Neural crest cell (in vitro differentiated cells): ENCODE measurements around the gene CHMP4A. TPM values are rescaled to one million over a fixed set of nuclear protein-coding genes. Genes with fewer than 3 reads are reported as not detected.

Experiments
- DNase-seq: peaks from one replicate; pipeline ENCODE4 v3.0.0; 2021; ENCODE audit warnings: low read depth, mixed read lengths, low spot score
- H3K27ac Mint-ChIP-seq: one replicate; pipeline ENCODE4 v1.8.0; 2021; ENCODE audit warnings: mild to moderate bottlenecking, mixed read lengths; ENCODE audit not compliant: unreplicated experiment
- H3K27me3 Mint-ChIP-seq: 2 replicates; pipeline ENCODE4 v1.8.0; 2021; ENCODE audit warnings: low read depth, mild to moderate bottlenecking, mixed read lengths
- H3K36me3 Mint-ChIP-seq: 2 replicates; pipeline ENCODE4 v1.8.0; 2021; ENCODE audit warnings: low read depth, mild to moderate bottlenecking, mixed read lengths
- H3K4me1 Mint-ChIP-seq: 2 replicates; pipeline ENCODE4 v1.8.0; 2021; ENCODE audit warnings: mixed read lengths
- H3K4me3 Mint-ChIP-seq: one replicate; pipeline ENCODE4 v1.8.0; 2021; ENCODE audit warnings: mild to moderate bottlenecking, mixed read lengths
- H3K9me3 Mint-ChIP-seq: 2 replicates; pipeline ENCODE4 v1.8.0; 2021; ENCODE audit warnings: mixed read lengths
- total RNA-seq: library from RNA; stranded (reverse); gene quantifications from 2 replicates; pipeline ENCODE4 v1.2.1, GENCODE V29; 2021
- TF ChIP-seq, protein P1 (sequence below): fragments of 200-600 bp; sonication (generic); conservative IDR thresholded peaks from 2 replicates; pipeline ENCODE4 v1.5.0; 2021; ENCODE audit warnings: antibody characterized with exemption, mild to moderate bottlenecking

Gene CHMP4A
- total RNA-seq, 1 donor from 2014 or later: 44.7 TPM

DNA sequence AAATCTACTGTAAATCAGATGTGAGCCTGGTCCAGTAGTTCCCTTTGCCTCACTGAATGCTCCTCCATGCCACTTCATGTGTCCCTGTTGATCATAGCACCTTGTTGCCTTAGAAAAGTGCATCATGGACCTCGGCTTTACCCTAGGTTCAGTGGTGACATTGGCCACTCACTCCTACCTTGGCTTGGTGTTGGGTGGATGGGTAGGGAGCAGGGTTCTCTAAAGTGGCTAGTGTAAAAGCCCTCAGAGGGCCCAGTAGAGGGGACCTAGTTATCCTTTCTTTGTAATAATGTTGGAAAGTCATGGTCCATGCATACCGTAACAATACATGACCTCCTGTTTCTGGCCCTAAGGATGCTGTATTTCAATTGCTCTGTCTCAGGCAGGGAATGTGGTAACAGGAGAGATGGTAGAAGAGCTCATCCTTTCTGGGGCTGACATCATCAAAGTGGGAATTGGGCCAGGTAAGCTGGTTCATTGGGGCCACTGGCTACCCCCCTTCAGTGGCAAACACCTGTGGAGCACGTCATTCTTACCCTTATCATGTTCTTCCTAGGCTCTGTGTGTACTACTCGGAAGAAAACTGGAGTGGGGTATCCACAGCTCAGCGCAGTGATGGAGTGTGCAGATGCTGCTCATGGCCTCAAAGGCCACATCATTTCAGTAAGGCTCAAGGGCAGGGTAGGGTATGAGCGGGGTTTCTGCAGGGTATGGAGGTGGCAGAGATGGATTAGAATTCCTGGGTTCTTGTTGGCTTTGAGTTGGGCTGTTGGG lies 23.6 kb upstream of the CHMP4A start:
- Mint-ChIP-seq H3K9me3 (no peaks in the 10 kb centered on the region), H3K4me1 (peaks cover 39% of the 10 kb centered on the region), H3K27ac (no peak overlapping the region), H3K4me3 (peak overlapping the region; percentile 25), H3K27me3 (no peaks in the 10 kb centered on the region), H3K36me3 (peaks cover 9% of the 10 kb centered on the region)
- no peak for DNase-seq
- TF ChIP-seq, protein P1, sequence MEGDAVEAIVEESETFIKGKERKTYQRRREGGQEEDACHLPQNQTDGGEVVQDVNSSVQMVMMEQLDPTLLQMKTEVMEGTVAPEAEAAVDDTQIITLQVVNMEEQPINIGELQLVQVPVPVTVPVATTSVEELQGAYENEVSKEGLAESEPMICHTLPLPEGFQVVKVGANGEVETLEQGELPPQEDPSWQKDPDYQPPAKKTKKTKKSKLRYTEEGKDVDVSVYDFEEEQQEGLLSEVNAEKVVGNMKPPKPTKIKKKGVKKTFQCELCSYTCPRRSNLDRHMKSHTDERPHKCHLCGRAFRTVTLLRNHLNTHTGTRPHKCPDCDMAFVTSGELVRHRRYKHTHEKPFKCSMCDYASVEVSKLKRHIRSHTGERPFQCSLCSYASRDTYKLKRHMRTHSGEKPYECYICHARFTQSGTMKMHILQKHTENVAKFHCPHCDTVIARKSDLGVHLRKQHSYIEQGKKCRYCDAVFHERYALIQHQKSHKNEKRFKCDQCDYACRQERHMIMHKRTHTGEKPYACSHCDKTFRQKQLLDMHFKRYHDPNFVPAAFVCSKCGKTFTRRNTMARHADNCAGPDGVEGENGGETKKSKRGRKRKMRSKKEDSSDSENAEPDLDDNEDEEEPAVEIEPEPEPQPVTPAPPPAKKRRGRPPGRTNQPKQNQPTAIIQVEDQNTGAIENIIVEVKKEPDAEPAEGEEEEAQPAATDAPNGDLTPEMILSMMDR: no peak

DNA sequence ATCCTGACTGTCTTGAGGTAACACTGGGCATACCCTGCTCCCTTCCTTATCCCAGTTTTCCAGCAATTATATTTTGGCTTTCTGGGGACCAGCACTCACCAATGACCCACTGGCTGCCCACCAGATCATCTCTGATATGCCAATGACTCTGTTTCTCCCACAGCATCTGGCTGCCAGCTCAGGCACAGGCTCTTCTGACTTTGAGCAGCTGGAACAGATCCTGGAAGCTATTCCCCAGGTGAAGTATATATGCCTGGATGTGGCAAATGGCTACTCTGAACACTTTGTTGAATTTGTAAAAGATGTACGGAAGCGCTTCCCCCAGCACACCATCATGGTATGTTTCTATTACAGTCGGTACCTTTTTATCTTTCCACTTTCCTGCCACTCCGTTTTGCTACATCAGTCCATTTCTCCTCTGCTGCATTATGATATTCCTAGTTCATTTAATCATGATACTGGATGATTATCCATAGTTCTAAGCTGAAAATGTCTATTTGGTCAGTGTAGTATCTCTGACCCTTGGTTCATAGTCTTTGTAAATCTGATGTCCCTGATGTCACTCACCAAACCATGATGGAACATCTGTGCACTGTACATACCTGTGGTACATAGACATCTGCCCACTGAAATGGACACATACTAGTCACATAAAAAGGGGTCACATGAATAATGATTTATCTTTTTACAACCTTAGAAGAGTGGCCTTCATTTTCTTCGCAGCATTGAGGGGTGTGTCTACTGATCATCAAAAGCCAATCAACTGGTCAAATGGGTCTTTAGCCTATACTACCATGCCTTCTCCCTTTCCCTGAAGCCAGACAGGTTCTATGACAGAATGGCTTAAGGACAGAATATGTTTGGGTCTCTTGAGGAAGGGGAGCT lies 22.8 kb upstream of the CHMP4A start:
- Mint-ChIP-seq H3K36me3 (peaks cover 9% of the 10 kb centered on the region), H3K4me3 (peak overlapping the region; percentile 42), H3K27ac (no peak overlapping the region), H3K9me3 (no peaks in the 10 kb centered on the region), H3K4me1 (peaks cover 46% of the 10 kb centered on the region), H3K27me3 (no peaks in the 10 kb centered on the region)
- no peak for DNase-seq
- TF ChIP-seq, protein P1: no peak

DNA sequence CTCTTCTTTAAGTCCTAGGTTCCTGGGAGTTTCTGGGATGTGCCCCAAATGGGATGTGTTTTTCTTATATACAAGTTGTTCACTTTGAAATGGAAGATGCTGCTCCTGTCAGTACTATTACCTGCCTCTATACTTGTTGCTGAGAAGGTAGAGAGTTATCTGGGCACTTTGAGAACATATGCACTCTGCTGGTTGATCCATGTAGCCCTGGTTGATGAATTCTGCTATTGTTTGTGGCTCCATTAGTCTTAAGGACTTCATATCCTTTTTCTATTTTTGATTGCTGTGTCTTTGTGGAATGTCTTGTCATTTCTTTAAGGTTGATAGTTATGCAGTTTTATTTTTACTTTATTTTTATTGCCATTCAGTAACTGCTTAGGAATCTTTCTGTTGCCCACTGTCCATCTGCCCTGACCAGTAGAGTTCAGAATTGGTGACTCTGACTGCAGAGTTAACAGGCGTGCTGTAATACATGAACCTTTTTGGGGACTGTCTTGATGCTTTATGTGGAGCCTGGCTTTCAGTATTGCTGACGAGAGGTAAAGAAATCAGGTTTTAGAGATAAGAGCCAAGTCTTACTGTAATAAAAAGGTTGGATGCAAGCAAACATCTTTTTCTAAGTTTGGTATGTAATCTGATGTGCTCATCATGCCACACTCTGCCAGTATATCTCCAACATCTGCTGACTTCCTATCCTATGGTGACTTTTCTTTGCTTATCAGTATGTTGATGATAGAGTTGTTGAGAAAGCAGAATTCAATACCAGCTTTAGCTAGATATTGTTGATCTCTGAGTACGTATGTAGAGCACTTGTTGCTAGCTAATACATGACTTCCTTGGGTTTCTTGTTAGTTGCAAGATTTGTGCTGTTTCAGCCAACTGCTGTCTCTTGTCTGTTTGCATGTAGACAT lies 21.1 kb upstream of the CHMP4A start:
- TF ChIP-seq, protein P1: no peak
- Mint-ChIP-seq H3K4me3 (peak overlapping the region; percentile 70), H3K36me3 (peaks cover 9% of the 10 kb centered on the region), H3K9me3 (no peaks in the 10 kb centered on the region), H3K27me3 (no peaks in the 10 kb centered on the region), H3K4me1 (peaks cover 41% of the 10 kb centered on the region), H3K27ac (no peak overlapping the region)
- no peak for DNase-seq

DNA sequence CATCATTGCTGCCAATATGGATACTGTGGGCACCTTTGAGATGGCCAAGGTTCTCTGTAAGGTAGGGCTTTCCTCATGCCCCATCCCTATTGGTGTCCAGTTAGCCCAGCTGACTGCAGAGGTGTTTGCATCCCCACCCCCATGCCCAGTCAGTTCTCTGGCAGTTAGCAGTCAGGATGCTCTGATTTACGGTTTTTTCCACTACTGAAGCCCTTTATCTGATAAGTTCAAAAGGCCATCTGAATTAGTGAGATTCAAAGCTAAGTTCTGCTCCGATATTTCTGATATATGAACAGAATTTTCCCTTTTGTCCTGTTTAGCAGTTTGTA lies 20.2 kb upstream of the CHMP4A start:
- H3K36me3 Mint-ChIP-seq: peaks cover 9% of the 10 kb centered on the region
- H3K9me3 Mint-ChIP-seq: no peaks in the 10 kb centered on the region
- peaks cover 41% of the 10 kb centered on the region for H3K4me1 Mint-ChIP-seq
- TF ChIP-seq, protein P1: no peak
- H3K4me3 Mint-ChIP-seq: peak overlapping the region; percentile 92
- no peak overlapping the region for H3K27ac Mint-ChIP-seq
- no peak for DNase-seq
- H3K27me3 Mint-ChIP-seq: no peaks in the 10 kb centered on the region
